ENCODE results near the gene JUP. TPM values are rescaled to one million over a fixed set of nuclear protein-coding genes. Genes with fewer than 3 reads are reported as not detected.

JUP gene
- total RNA-seq, 2 donors from 2014 or later, result 67.9 to 85.4 TPM

- H3K4me1 ChIP-seq, result peaks cover 37% of the 10 kb centered on the region
- ATAC-seq, result peak; percentile 90
- H3K4me3 ChIP-seq, result peak within 1 kb of the TSS; percentile 13 to 49
- H3K27ac ChIP-seq, result peak within 1 kb of the TSS; percentile 53 to 80 (median 76)
- 1% methylated on average over 77 of the region's 96 CpGs; no CpG with 5 or more reads in 1 of the 2 donors for WGBS, 2 donors
- intact Hi-C loops (cut with DNase I), result no loop called here
- H3K36me3 ChIP-seq (replicated peaks in 1 of 2; ENCODE audit: insufficient read depth in 1 of 2, low read depth in 2 of 2), result no peaks in the 10 kb centered on the region
- DNase-seq, result peak; percentile 82 to 90 (median 84)
- TF ChIP-seq POLR2A (IDR thresholded peaks at IDR 0.05) (peak; percentile 54 to 67 (median 59)), CTCF (IDR thresholded peaks at IDR 0.05) (peak; percentile 50 to 89 (median 69))
- H3K27me3 ChIP-seq, result no peaks in the 10 kb centered on the region
- H3K9me3 ChIP-seq, result no peaks in the 10 kb centered on the region
Observed at GRCh38 chr17:41811549-41812380, 25.3 kb upstream of the JUP start, which contains the start of gene P3H4. Gene P3H4, minus strand, starts transcription at chr17:41811949. Its CDS starts 34 bp downstream, at chr17:41811915.

- no peak for TF ChIP-seq CTCF (IDR thresholded peaks at IDR 0.05)
- TF ChIP-seq POLR2A (IDR thresholded peaks at IDR 0.05), result no peak
- DNase-seq, result peak; percentile 26 to 52 (median 35)
Observed at GRCh38 chr17:41810659-41811548, 24.4 kb upstream of the JUP start.

GRCh38 chr17:41806685-41807445 is 20.4 kb upstream of the JUP start:
- Histone ChIP-seq H3K9me3 (no peaks in the 10 kb centered on the region), H3K27me3 (no peaks in the 10 kb centered on the region), H3K4me3 (no peak overlapping the region), H3K4me1 (peaks cover 23% of the 10 kb centered on the region), H3K27ac (no peak overlapping the region), H3K36me3 (replicated peaks in 1 of 2; ENCODE audit: insufficient read depth in 1 of 2, low read depth in 2 of 2) (peaks cover 0 to 2% of the 10 kb centered on the region in 2 donors)
- 76 to 77% methylated on average over 3 to 8 of the region's 8 CpGs for WGBS, 2 donors
- TF ChIP-seq CTCF (IDR thresholded peaks at IDR 0.05) (no peak), POLR2A (IDR thresholded peaks at IDR 0.05) (no peak)
- ATAC-seq (no peak), DNase-seq (no peak)
- intact Hi-C loops (cut with DNase I), result no loop called here

More at GRCh38 chr17:41810659-41811548, 24.4 kb upstream of the JUP start:
- Histone ChIP-seq H3K4me1 (peaks cover 37% of the 10 kb centered on the region), H3K36me3 (replicated peaks in 1 of 2; ENCODE audit: insufficient read depth in 1 of 2, low read depth in 2 of 2) (no peaks in the 10 kb centered on the region), H3K9me3 (no peaks in the 10 kb centered on the region), H3K27me3 (no peaks in the 10 kb centered on the region), H3K27ac (peak overlapping the region; percentile 53 to 80 (median 76)), H3K4me3 (peak overlapping the region; percentile 13 to 49)
- intact Hi-C loops (cut with DNase I), result no loop called here
- peak; percentile 38 for ATAC-seq
- WGBS, 2 donors, result 12 to 70% methylated on average over 7 to 57 of the region's 58 CpGs

All from body of pancreas (tissue), 4 donors.